Measurements from ENCODE around the gene PLCB2.
A peak's percentile ranks its signal among the peaks of the same experiment; 100 is the strongest.

The PLCB2 gene

GRCh38 chr15:40342416-40343320 is 34.9 kb upstream of the PLCB2 start:
- DNase-seq (ENCODE audit: low read depth in 2 of 2, low spot score in 1 of 2) = no peak

- DNase-seq (ENCODE audit: low read depth in 2 of 2, low spot score in 1 of 2) = no peak
Measured at GRCh38 chr15:40340740-40341400, 33.1 kb upstream of the PLCB2 start, which contains the start of gene CCDC9B. TSS of gene CCDC9B (minus strand) at chr15:40340939. CDS start at chr15:40340819, 120 bp downstream.

- no peak for DNase-seq (ENCODE audit: low read depth in 2 of 2, low spot score in 1 of 2)
Measured at GRCh38 chr15:40340038-40340739, 32.5 kb upstream of the PLCB2 start.

- no peak for DNase-seq (ENCODE audit: low read depth in 2 of 2, low spot score in 1 of 2)
Measured at GRCh38 chr15:40339621-40339945, 31.8 kb upstream of the PLCB2 start.

GRCh38 chr15:40338921-40339620 is 31.3 kb upstream of the PLCB2 start:
- DNase-seq (ENCODE audit: low read depth in 2 of 2, low spot score in 1 of 2) = no peak

- peak in 1 of 2 donors; percentile 57 for DNase-seq (ENCODE audit: low read depth in 2 of 2, low spot score in 1 of 2)
Measured at GRCh38 chr15:40338041-40338657, 30.4 kb upstream of the PLCB2 start.

GRCh38 chr15:40337597-40337996 is 29.9 kb upstream of the PLCB2 start:
- DNase-seq (ENCODE audit: low read depth in 2 of 2, low spot score in 1 of 2) = no peak

GRCh38 chr15:40336744-40337122 is 29.0 kb upstream of the PLCB2 start:
- no peak for DNase-seq (ENCODE audit: low read depth in 2 of 2, low spot score in 1 of 2)

- no peak for DNase-seq (ENCODE audit: low read depth in 2 of 2, low spot score in 1 of 2)
Measured at GRCh38 chr15:40335938-40336743, 28.4 kb upstream of the PLCB2 start.

- no peak for DNase-seq (ENCODE audit: low read depth in 2 of 2, low spot score in 1 of 2)
Measured at GRCh38 chr15:40334941-40335795, 27.4 kb upstream of the PLCB2 start.

- DNase-seq (ENCODE audit: low read depth in 2 of 2, low spot score in 1 of 2) = no peak
Measured at GRCh38 chr15:40334541-40334940, 26.8 kb upstream of the PLCB2 start.

- no peak for DNase-seq (ENCODE audit: low read depth in 2 of 2, low spot score in 1 of 2)
Measured at GRCh38 chr15:40333922-40334492, 26.3 kb upstream of the PLCB2 start.

- no peak for DNase-seq (ENCODE audit: low read depth in 2 of 2, low spot score in 1 of 2)
Measured at GRCh38 chr15:40332113-40332781, 24.5 kb upstream of the PLCB2 start.

GRCh38 chr15:40331637-40332036 is 23.9 kb upstream of the PLCB2 start:
- DNase-seq (ENCODE audit: low read depth in 2 of 2, low spot score in 1 of 2) = no peak

- DNase-seq (ENCODE audit: low read depth in 2 of 2, low spot score in 1 of 2) = no peak
Measured at GRCh38 chr15:40331026-40331425, 23.3 kb upstream of the PLCB2 start.

- no peak for DNase-seq (ENCODE audit: low read depth in 2 of 2, low spot score in 1 of 2)
Measured at GRCh38 chr15:40330368-40330836, 22.7 kb upstream of the PLCB2 start.

GRCh38 chr15:40329804-40330203 is 22.1 kb upstream of the PLCB2 start:
- no peak for DNase-seq (ENCODE audit: low read depth in 2 of 2, low spot score in 1 of 2)

GRCh38 chr15:40328751-40329150 is 21.0 kb upstream of the PLCB2 start:
- no peak for DNase-seq (ENCODE audit: low read depth in 2 of 2, low spot score in 1 of 2)
